HL-60 (cell line): ENCODE data around the gene PIK3IP1.

ENCODE experiments used
- GABPA ChIP-seq: IDR thresholded peaks from 2 replicates; pipeline ENCODE4 v1.6.1; 2012; ENCODE audit warnings: low read depth
- TF ChIP-seq, protein P1 (sequence below): IDR thresholded peaks from one replicate; pipeline ENCODE4 v1.5.1; 2011; ENCODE audit warnings: low read length, control low read depth, inconsistent platforms; ENCODE audit not compliant: insufficient read depth

DNA sequence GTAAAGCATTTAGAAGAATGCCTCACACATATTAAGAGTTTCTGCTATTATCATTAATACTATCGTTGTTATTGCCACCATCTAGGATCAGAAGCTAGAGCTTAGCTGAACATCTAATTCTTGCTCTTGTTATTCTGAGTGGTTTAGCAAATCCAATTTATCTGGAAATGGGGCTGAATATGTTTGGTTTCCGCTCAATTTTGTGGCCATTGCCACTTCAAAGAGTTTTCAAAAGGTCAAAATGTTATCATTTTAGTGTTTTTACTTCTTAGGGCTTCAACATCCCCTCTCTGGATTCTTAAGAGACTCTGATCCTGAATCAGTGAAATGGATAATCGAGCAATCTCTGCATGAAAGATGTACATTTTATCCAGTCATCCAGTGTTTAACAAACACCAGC, 10.2 kb upstream of the PIK3IP1 start:
- TF ChIP-seq, protein P1, sequence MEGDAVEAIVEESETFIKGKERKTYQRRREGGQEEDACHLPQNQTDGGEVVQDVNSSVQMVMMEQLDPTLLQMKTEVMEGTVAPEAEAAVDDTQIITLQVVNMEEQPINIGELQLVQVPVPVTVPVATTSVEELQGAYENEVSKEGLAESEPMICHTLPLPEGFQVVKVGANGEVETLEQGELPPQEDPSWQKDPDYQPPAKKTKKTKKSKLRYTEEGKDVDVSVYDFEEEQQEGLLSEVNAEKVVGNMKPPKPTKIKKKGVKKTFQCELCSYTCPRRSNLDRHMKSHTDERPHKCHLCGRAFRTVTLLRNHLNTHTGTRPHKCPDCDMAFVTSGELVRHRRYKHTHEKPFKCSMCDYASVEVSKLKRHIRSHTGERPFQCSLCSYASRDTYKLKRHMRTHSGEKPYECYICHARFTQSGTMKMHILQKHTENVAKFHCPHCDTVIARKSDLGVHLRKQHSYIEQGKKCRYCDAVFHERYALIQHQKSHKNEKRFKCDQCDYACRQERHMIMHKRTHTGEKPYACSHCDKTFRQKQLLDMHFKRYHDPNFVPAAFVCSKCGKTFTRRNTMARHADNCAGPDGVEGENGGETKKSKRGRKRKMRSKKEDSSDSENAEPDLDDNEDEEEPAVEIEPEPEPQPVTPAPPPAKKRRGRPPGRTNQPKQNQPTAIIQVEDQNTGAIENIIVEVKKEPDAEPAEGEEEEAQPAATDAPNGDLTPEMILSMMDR: no peak
- no peak for TF ChIP-seq GABPA
